PC-3 (cell line): ENCODE results near the gene RBM34. TPM values are rescaled to one million over a fixed set of nuclear protein-coding genes. Genes with fewer than 3 reads are reported as not detected.

Experiments used
- ATAC-seq: fragments of 200-7000 bp; cut with Tn5 transposase; 2 replicates; pipeline ENCODE4 v1.9.1; 2020; ENCODE audit warnings: mild to moderate bottlenecking, moderate library complexity
- BruUV-seq: library from RNA; stranded (reverse); fragments of 400-500 nt; replicated peaks from 2 replicates; lab custom pipeline; 2021; lab: Mats Ljungman, UMichigan
- CTCF ChIA-PET: fragments of 300-600 bp; sonication (Branson Sonifier 250); formaldehyde crosslinking; loops from one replicate; lab custom pipeline; 2022; ENCODE audit warnings: antibody characterized with exemption; lab: Charles Lee
- POLR2A ChIA-PET: fragments of 300-600 bp; sonication (Branson Sonifier 250); formaldehyde crosslinking; loops from one replicate; lab custom pipeline; 2022; ENCODE audit warnings: antibody characterized with exemption; ENCODE audit not compliant: unreplicated experiment; lab: Charles Lee
- DNase-seq: peaks from one replicate; pipeline ENCODE4 v3.0.0-alpha.2; 2015
- H2AFZ ChIP-seq: fragments of 300-600 bp; sonication (generic); 2 replicates; pipeline ENCODE4 v1.6.0; 2016; ENCODE audit warnings: antibody characterized with exemption, low read length
- H3F3A ChIP-seq: fragments of 300-600 bp; sonication (generic); one replicate; pipeline ENCODE4 v1.6.0; 2017; ENCODE audit warnings: antibody characterized with exemption, low read length, control low read depth, mild to moderate bottlenecking; ENCODE audit not compliant: unreplicated experiment
- H3K27ac ChIP-seq: fragments of 300-600 bp; sonication (generic); 2 replicates; pipeline ENCODE4 v1.5.1; 2016; ENCODE audit warnings: mild to moderate bottlenecking, low read length
- H3K27me3 ChIP-seq: fragments of 300-600 bp; sonication (generic); 2 replicates; pipeline ENCODE4 v1.6.1; 2016; ENCODE audit warnings: low read length, mixed read lengths
- H3K36me3 ChIP-seq: fragments of 300-600 bp; sonication (generic); 2 replicates; pipeline ENCODE4 v1.6.1; 2016; ENCODE audit warnings: low read depth, mixed run types, low read length, mixed read lengths
- H3K4me1 ChIP-seq: fragments of 300-600 bp; sonication (generic); 2 replicates; pipeline ENCODE4 v1.5.1; 2016; ENCODE audit warnings: low read length; ENCODE audit not compliant: insufficient read depth
- H3K4me2 ChIP-seq: fragments of 300-600 bp; sonication (generic); 2 replicates; pipeline ENCODE4 v1.6.0; 2016; ENCODE audit warnings: low read length
- H3K4me3 ChIP-seq: fragments of 300-600 bp; sonication (generic); 2 replicates; pipeline ENCODE4 v1.5.1; 2016; ENCODE audit warnings: mild to moderate bottlenecking, low read length, mixed read lengths
- H3K79me2 ChIP-seq: fragments of 300-600 bp; sonication (generic); 2 replicates; pipeline ENCODE4 v1.6.1; 2017; ENCODE audit warnings: low read length, mixed read lengths
- H3K9ac ChIP-seq: fragments of 300-600 bp; sonication (generic); 2 replicates; pipeline ENCODE4 v1.6.0; 2016; ENCODE audit warnings: mild to moderate bottlenecking, low read length
- H3K9me2 ChIP-seq: fragments of 300-600 bp; sonication (generic); replicated peaks from 2 replicates; pipeline ENCODE4 v1.6.1; 2016; ENCODE audit warnings: mixed run types, low read length, mixed read lengths
- H3K9me3 ChIP-seq: fragments of 300-600 bp; sonication (generic); 2 replicates; pipeline ENCODE4 v1.6.1; 2016; ENCODE audit warnings: low read length, mixed read lengths
- H4K20me1 ChIP-seq: fragments of 300-600 bp; sonication (generic); 2 replicates; pipeline ENCODE4 v1.6.1; 2016; ENCODE audit warnings: low read length, mixed read lengths
- EZH2 ChIP-seq: fragments of 300-600 bp; sonication (generic); IDR thresholded peaks from one replicate; pipeline ENCODE4 v1.6.1; 2017; ENCODE audit warnings: antibody characterized with exemption, mild to moderate bottlenecking, low read length; ENCODE audit not compliant: unreplicated experiment
- EZH2phosphoT487 ChIP-seq: fragments of 300-600 bp; sonication (generic); IDR thresholded peaks from 2 replicates; pipeline ENCODE4 v1.6.1; 2018; ENCODE audit warnings: mild to moderate bottlenecking, antibody characterized with exemption, low read length, borderline replicate concordance
- intact Hi-C: fragments of 100-400 bp; cut with micrococcal nuclease; formaldehyde crosslinking; loops from 2 replicates; pipeline ENCODE4 v1.9.0; 2023
- total RNA-seq: library from RNA; depleted of rRNA; stranded (reverse); fragments of >200 nt; gene quantifications from 2 replicates; pipeline ENCODE4 v1.2.3, GENCODE V29; 2014
- TF ChIP-seq, protein P1 (sequence below): fragments of 300-600 bp; sonication (generic); conservative IDR thresholded peaks from 2 replicates; pipeline ENCODE4 v1.5.1; 2017; ENCODE audit warnings: antibody characterized with exemption, low read depth, mild to moderate bottlenecking, low read length

RBM34 gene
- total RNA-seq, 1 experiment from 2014 or later = 40.1 TPM

DNA sequence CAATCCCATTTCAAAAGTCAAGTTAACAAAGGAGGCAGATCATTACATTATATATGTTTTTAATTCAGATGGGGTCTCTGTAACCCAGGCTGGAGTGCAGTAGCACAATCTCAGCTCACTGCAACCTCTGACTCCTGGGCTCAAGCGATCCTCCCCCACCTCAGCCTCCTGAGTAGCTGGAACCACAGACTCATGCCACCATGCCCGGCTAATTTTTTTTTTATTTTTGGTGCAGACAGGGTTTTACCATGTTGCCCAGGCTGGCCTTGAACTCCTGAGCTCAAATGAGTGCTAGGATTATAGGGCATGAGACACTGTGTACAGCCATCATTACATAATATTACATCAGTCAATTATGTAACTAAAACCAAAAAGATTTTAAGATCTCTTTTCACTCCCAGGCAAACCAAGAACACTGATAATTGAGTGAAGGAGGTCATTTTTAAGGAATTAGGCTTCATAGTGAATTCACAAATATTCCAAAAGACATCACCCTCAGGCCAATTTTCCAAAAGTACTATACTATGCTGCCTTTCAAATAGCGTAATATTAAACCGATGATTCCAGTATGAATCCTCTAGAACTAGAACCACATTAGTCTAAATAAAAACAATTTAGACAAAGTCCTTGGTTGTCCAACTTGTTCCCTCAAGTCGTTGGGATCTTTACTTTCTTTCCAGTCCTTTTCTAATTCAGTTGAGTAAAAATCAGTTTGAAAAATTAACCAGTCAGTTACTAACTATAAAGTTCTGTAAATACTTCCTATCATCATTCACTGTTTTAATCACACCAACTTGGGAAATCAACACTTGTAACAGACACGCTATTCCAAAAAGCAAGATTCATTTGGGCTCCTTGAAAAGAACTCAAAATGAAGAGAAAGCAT lies 48.5 kb downstream of the RBM34 start:
- H3K4me2 ChIP-seq = no peak overlapping the region
- no peaks in the 10 kb centered on the region for H3K27me3 ChIP-seq
- no peak for ATAC-seq
- BruUV-seq = no TSS peak
- H3K36me3 ChIP-seq = peaks cover 54% of the 10 kb centered on the region
- no peaks in the 10 kb centered on the region for H3F3A ChIP-seq
- no peaks in the 10 kb centered on the region for H3K4me1 ChIP-seq
- peaks cover 23% of the 10 kb centered on the region; the same call in 1 of the 2 replicates for H3K79me2 ChIP-seq
- no peak overlapping the region for H3K27ac ChIP-seq
- H4K20me1 ChIP-seq = 0 out of 2 replicates have a peak, but pooled peaks cover 14% of the 10 kb centered on the region
- DNase-seq = no peak
- H3K9me2 ChIP-seq = no peaks in the 10 kb centered on the region
- no peak overlapping the region for H2AFZ ChIP-seq
- ChIA-PET CTCF (no interaction called here), POLR2A (no interaction called here)
- H3K4me3 ChIP-seq = no peak overlapping the region
- H3K9me3 ChIP-seq = no peaks in the 10 kb centered on the region
- intact Hi-C loops = no loop called here
- TF ChIP-seq EZH2 = no peak
- TF ChIP-seq EZH2phosphoT487 = no peak
- TF ChIP-seq, protein P1, sequence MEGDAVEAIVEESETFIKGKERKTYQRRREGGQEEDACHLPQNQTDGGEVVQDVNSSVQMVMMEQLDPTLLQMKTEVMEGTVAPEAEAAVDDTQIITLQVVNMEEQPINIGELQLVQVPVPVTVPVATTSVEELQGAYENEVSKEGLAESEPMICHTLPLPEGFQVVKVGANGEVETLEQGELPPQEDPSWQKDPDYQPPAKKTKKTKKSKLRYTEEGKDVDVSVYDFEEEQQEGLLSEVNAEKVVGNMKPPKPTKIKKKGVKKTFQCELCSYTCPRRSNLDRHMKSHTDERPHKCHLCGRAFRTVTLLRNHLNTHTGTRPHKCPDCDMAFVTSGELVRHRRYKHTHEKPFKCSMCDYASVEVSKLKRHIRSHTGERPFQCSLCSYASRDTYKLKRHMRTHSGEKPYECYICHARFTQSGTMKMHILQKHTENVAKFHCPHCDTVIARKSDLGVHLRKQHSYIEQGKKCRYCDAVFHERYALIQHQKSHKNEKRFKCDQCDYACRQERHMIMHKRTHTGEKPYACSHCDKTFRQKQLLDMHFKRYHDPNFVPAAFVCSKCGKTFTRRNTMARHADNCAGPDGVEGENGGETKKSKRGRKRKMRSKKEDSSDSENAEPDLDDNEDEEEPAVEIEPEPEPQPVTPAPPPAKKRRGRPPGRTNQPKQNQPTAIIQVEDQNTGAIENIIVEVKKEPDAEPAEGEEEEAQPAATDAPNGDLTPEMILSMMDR = no peak
- H3K9ac ChIP-seq = no peak overlapping the region

DNA sequence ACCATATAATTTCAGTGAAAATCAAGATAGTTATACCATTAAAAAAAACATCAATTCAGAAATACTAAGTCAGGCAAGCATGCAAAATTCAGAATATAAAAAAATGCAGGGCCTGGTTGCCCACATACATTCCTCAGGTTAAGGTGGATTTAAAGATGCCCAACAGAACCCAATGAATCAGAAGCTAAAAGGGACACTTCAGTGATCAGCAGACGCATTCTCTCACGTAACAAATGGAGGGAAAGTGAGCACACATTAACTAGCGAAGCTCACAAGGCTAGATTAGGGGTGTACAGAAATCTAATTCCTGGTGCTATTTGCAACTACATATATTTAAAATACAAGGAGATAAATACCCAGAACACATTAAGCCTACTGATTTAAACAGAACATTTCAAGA lies 49.9 kb downstream of the RBM34 start:
- Histone ChIP-seq H3K4me3 (no peak overlapping the region), H3K9me3 (no peaks in the 10 kb centered on the region), H3K36me3 (peaks cover 52% of the 10 kb centered on the region), H3F3A (no peaks in the 10 kb centered on the region), H3K27me3 (no peaks in the 10 kb centered on the region), H3K4me1 (no peaks in the 10 kb centered on the region), H2AFZ (no peak overlapping the region), H3K9ac (no peak overlapping the region), H3K4me2 (no peak overlapping the region), H4K20me1 (0 out of 2 replicates have a peak, but pooled peaks cover 14% of the 10 kb centered on the region), H3K27ac (no peak overlapping the region), H3K79me2 (peaks cover 16% of the 10 kb centered on the region; the same call in 1 of the 2 replicates), H3K9me2 (no peaks in the 10 kb centered on the region)
- ATAC-seq = no peak
- CTCF ChIA-PET = no interaction called here
- TF ChIP-seq, protein P1 = no peak
- TF ChIP-seq EZH2 (no peak), EZH2phosphoT487 (no peak)
- no peak for DNase-seq
- no TSS peak for BruUV-seq
- POLR2A ChIA-PET = no interaction called here
- intact Hi-C loops = no loop called here

DNA sequence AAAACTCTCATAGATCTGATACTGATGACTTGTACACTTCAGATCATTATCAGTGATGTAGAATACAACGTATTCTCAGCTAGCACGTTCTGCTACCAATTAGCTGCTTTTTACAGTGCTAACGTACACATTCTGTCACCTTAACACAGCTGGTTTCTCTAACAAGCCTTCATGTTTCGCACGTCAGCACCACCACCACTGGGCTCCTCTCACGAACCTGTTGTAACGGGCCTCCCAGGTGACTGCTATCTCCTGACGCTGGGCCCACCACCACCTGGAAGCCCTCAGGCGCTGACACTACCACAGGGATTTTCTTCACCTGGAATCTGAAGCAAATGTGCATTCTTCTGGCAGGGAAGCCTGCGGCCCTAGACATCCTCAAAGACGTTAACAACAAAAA lies 52.2 kb downstream of the RBM34 start:
- H3K36me3 ChIP-seq = peaks cover 47% of the 10 kb centered on the region

More for the DNA sequence above, 52.2 kb downstream of the RBM34 start:
- ChIA-PET POLR2A (no interaction called here), CTCF (no interaction called here)
- no peak for TF ChIP-seq EZH2
- TF ChIP-seq, protein P1 = no peak
- TF ChIP-seq EZH2phosphoT487 = no peak
- peaks cover 7% of the 10 kb centered on the region; the same call in 1 of the 2 replicates for H3K79me2 ChIP-seq
- peaks cover 11% of the 10 kb centered on the region for H3K4me1 ChIP-seq
- no peak overlapping the region for H3K4me3 ChIP-seq
- H3K9ac ChIP-seq = no peak overlapping the region
- H3K27me3 ChIP-seq = no peaks in the 10 kb centered on the region
- H3K9me2 ChIP-seq = no peaks in the 10 kb centered on the region
- ATAC-seq (no peak), DNase-seq (no peak)
- no peak overlapping the region for H2AFZ ChIP-seq
- intact Hi-C loops = loop anchor here (10.0 kb wide), 1 partner anchor 56 kb away; the partner anchor contains the start of gene RBM34
- 0 out of 2 replicates have a peak, but pooled peaks cover 14% of the 10 kb centered on the region for H4K20me1 ChIP-seq
- peaks cover 4% of the 10 kb centered on the region for H3F3A ChIP-seq
- no peak overlapping the region for H3K4me2 ChIP-seq
- no peak overlapping the region for H3K27ac ChIP-seq
- H3K9me3 ChIP-seq = no peaks in the 10 kb centered on the region
- BruUV-seq = no TSS peak
